GM12878 (cell line): ENCODE measurements around the gene IGF1R. TPM values are rescaled to one million over a fixed set of nuclear protein-coding genes. Genes with fewer than 3 reads are reported as not detected.
A peak's percentile ranks its signal among the peaks of the same experiment; 100 is the strongest.

ENCODE experiments used
- ATAC-seq: fragments of 200-7000 bp; cut with Tn5 transposase; 3 replicates; pipeline ENCODE4 v1.9.1; 2020; ENCODE audit warnings: mild to moderate bottlenecking, moderate library complexity
- BruUV-seq: library from RNA; stranded (reverse); fragments of 400-500 nt; replicated peaks from 2 replicates; lab custom pipeline; 2021; lab: Mats Ljungman, UMichigan
- CTCF ChIA-PET: fragments of 300-600 bp; sonication (Branson Sonifier 250); formaldehyde crosslinking; extraction: SDS; loops from one replicate; lab custom pipeline; 2021; ENCODE audit warnings: inconsistent platforms; lab: Yijun Ruan, JAX
- POLR2A ChIA-PET: fragments of 350-600 bp; formaldehyde crosslinking; extraction: SDS; loops from one replicate; lab custom pipeline; 2021; ENCODE audit warnings: inconsistent platforms; lab: Charles Lee
- RAD21 ChIA-PET: fragments of 300-600 bp; sonication (Branson Sonifier 250); formaldehyde crosslinking; loops from one replicate; lab custom pipeline; 2023; ENCODE audit warnings: antibody characterized with exemption; ENCODE audit not compliant: unreplicated experiment; lab: Charles Lee
- SMC1A ChIA-PET: fragments of 300-600 bp; sonication (Branson Sonifier 250); formaldehyde crosslinking; loops from one replicate; lab custom pipeline; 2023; ENCODE audit not compliant: unreplicated experiment, uncharacterized antibody; lab: Charles Lee
- DNase-seq: peaks from one replicate; pipeline ENCODE4 v3.0.0-alpha.2; 2011; ENCODE audit warnings: low read depth, low spot score
- FAIRE-seq: peaks from 3 replicates; lab custom pipeline; 2011; peaks lifted over from hg19 to GRCh38; lab: Jason Lieb, UNC
- H2AFZ ChIP-seq: 2 replicates; pipeline ENCODE4 v1.6.0; 2011; ENCODE audit warnings: low read depth, low read length, control low read depth; ENCODE audit not compliant: control insufficient read depth
- H3K27ac ChIP-seq: 2 replicates; pipeline ENCODE4 v1.5.1; 2011; ENCODE audit warnings: control low read depth; ENCODE audit not compliant: control insufficient read depth, insufficient read depth
- H3K27me3 ChIP-seq, 2 experiments: replicated peaks in 1 of 2; 2 replicates each; pipeline versions ENCODE4 v1.6.0 to v1.6.1; 2011; ENCODE audit warnings: low read length in 1 of 2; ENCODE audit not compliant: control insufficient read depth in 2 of 2, insufficient read depth in 2 of 2
- H3K36me3 ChIP-seq, 2 experiments: 2 replicates each; pipeline ENCODE4 v1.5.1; 2011; ENCODE audit warnings: low read length in 1 of 2; ENCODE audit not compliant: control insufficient read depth in 2 of 2, insufficient read depth in 2 of 2
- H3K4me1 ChIP-seq: 2 replicates; pipeline ENCODE4 v1.6.1; 2011; ENCODE audit warnings: mild to moderate bottlenecking, low read length, moderate library complexity, mixed read lengths; ENCODE audit not compliant: control insufficient read depth, insufficient read depth
- H3K4me2 ChIP-seq: 2 replicates; pipeline ENCODE4 v1.6.0; 2011; ENCODE audit warnings: control low read depth; ENCODE audit not compliant: control insufficient read depth, insufficient read depth
- H3K4me3 ChIP-seq: fragments of 200-600 bp; sonication (generic); 2 replicates; pipeline ENCODE4 v1.5.1; 2016
- H3K79me2 ChIP-seq: 2 replicates; pipeline ENCODE4 v1.6.0; 2011; ENCODE audit warnings: low read length; ENCODE audit not compliant: control insufficient read depth, insufficient read depth
- H3K9ac ChIP-seq: 2 replicates; pipeline ENCODE4 v1.8.0; 2011; ENCODE audit warnings: low read length, control low read depth, mixed read lengths; ENCODE audit not compliant: control insufficient read depth, insufficient read depth
- H3K9me3 ChIP-seq: replicated peaks from 3 replicates; pipeline ENCODE4 v1.5.1; 2011; ENCODE audit warnings: mild to moderate bottlenecking, low read length; ENCODE audit not compliant: control insufficient read depth, insufficient read depth
- H4K20me1 ChIP-seq: 2 replicates; pipeline ENCODE4 v1.6.0; 2011; ENCODE audit not compliant: control insufficient read depth, insufficient read depth
- ATF7 ChIP-seq: fragments of 450-650 bp; IDR thresholded peaks from 2 replicates; pipeline ENCODE4 v1.6.1; 2016; ENCODE audit warnings: low read depth, mild to moderate bottlenecking
- BACH1 ChIP-seq: fragments of 450-650 bp; IDR thresholded peaks from 2 replicates; pipeline ENCODE4 v1.6.1; 2017; ENCODE audit warnings: mild to moderate bottlenecking, borderline replicate concordance
- BHLHE40 ChIP-seq, 2 experiments: fragments of 450-650 bp in 1 of 2; IDR thresholded peaks; 2 replicates each; pipeline ENCODE4 v1.6.1; 2011 to 2017; ENCODE audit warnings: low read depth in 2 of 2, borderline replicate concordance in 1 of 2, improper control_type of control experiment in 1 of 2, low read length in 1 of 2, mild to moderate bottlenecking in 1 of 2
- CHD4 ChIP-seq: fragments of 200-600 bp; sonication (generic); IDR thresholded peaks from 2 replicates; pipeline ENCODE4 v1.6.1; 2016; ENCODE audit warnings: mild to moderate bottlenecking
- FOXM1 ChIP-seq: IDR thresholded peaks from 2 replicates; pipeline ENCODE4 v1.6.1; 2012; ENCODE audit warnings: low read depth, mild to moderate bottlenecking, inconsistent platforms, low read length, moderate library complexity
- IRF4 ChIP-seq: IDR thresholded peaks from 2 replicates; pipeline ENCODE4 v1.6.1; 2011; ENCODE audit warnings: low read depth, low read length
- MEF2B ChIP-seq: fragments of 450-650 bp; IDR thresholded peaks from 2 replicates; pipeline ENCODE4 v1.6.1; 2018; ENCODE audit warnings: mild to moderate bottlenecking, moderate library complexity; ENCODE audit not compliant: partially characterized antibody, poor library complexity, severe bottlenecking
- POLR2AphosphoS2 ChIP-seq: IDR thresholded peaks from 2 replicates; pipeline ENCODE4 v1.6.1; 2011; ENCODE audit warnings: low read depth, mild to moderate bottlenecking, low read length, improper control_type of control experiment, moderate library complexity
- RBBP5 ChIP-seq: fragments of 200-600 bp; sonication (generic); conservative IDR thresholded peaks from 2 replicates; pipeline ENCODE4 v1.6.1; 2016
- RCOR1 ChIP-seq: conservative IDR thresholded peaks from 2 replicates; pipeline ENCODE4 v1.6.1; 2012; ENCODE audit warnings: low read depth, low read length, improper control_type of control experiment
- TCF12 ChIP-seq: IDR thresholded peaks from 2 replicates; pipeline ENCODE4 v1.6.1; 2011; ENCODE audit warnings: low read depth, mild to moderate bottlenecking, low read length
- TCF3 ChIP-seq: IDR thresholded peaks from 2 replicates; pipeline ENCODE4 v1.6.1; 2012; ENCODE audit warnings: low read depth, mild to moderate bottlenecking, low read length, borderline replicate concordance; ENCODE audit not compliant: insufficient read depth
- WRNIP1 ChIP-seq: IDR thresholded peaks from 2 replicates; pipeline ENCODE4 v1.6.1; 2011; ENCODE audit warnings: low read depth, low read length, improper control_type of control experiment, borderline replicate concordance
- ZSCAN29 ChIP-seq: fragments of 450-650 bp; IDR thresholded peaks from 2 replicates; pipeline ENCODE4 v1.6.1; 2017; ENCODE audit warnings: mild to moderate bottlenecking, moderate library complexity
- WGBS: methylation state at CpG from one replicate; pipeline ENCODE4 v1.1.6; 2016; ENCODE audit warnings: low lambda C conversion rate; ENCODE audit not compliant: insufficient replicate concordance, insufficient coverage; ENCODE audit errors: missing lambda C conversion rate; 5-methylcytosine and 5-hydroxymethylcytosine counted together
- in situ Hi-C: fragments of 300-500 bp; cut with MboI; formaldehyde crosslinking; loops from 9 replicates; pipeline ENCODE4 v1.14.3; 2018; ENCODE audit warnings: mixed read lengths
- intact Hi-C: fragments of 100-400 bp; cut with micrococcal nuclease; formaldehyde crosslinking; loops from one replicate; pipeline ENCODE4 v1.14.2; 2022; ENCODE audit not compliant: unreplicated experiment
- polyA plus RNA-seq, 11 experiments: library from polyadenylated mRNA; depleted of rRNA in 4 of 11; unstranded in 6 of 11; stranded (reverse) in 5 of 11; fragments of >200 nt; fragmentation: Nextera tagmentation in 4 of 11; fragmentation: Illumina TruSeq in 1 of 11; extraction: Ambion mirVana in 4 of 11; extraction: Trizol in 1 of 11; gene quantifications; 1 replicate in 1 of 11; 2 replicates in 10 of 11; pipeline versions ENCODE4 v1.2.1 to v1.2.3, GENCODE V29; 2011 to 2016; ENCODE audit warnings: inconsistent platforms in 2 of 11, missing spikeins in 2 of 11, low read depth in 1 of 11
- total RNA-seq, 4 experiments: library from RNA; depleted of rRNA in 3 of 4; stranded (reverse); fragments of >200 nt in 3 of 4; fragmentation: Illumina TruSeq in 1 of 4; extraction: Trizol in 1 of 4; gene quantifications; 2 replicates each; pipeline versions ENCODE4 v1.2.1 to v1.2.3, GENCODE V29; 2013 to 2021
- TF ChIP-seq, protein P1 (sequence below): IDR thresholded peaks from 2 replicates; pipeline ENCODE4 v1.6.1; 2012; ENCODE audit warnings: improper control_type of control experiment, low read depth, low read length; ENCODE audit not compliant: insufficient replicate concordance
- TF ChIP-seq, protein P2 (sequence below): IDR thresholded peaks from 2 replicates; pipeline ENCODE4 v1.6.1; 2011; ENCODE audit warnings: borderline replicate concordance, low read depth, mild to moderate bottlenecking, moderate library complexity, low read length; ENCODE audit not compliant: insufficient read depth, poor library complexity, severe bottlenecking

IGF1R gene
- total and polyA plus RNA-seq, 10 of the 15 experiments (the other 5 are each of a cell fraction or from before 2014, with no cell fraction given): 0.03 to 2.7 (median 0.66) TPM

DNA sequence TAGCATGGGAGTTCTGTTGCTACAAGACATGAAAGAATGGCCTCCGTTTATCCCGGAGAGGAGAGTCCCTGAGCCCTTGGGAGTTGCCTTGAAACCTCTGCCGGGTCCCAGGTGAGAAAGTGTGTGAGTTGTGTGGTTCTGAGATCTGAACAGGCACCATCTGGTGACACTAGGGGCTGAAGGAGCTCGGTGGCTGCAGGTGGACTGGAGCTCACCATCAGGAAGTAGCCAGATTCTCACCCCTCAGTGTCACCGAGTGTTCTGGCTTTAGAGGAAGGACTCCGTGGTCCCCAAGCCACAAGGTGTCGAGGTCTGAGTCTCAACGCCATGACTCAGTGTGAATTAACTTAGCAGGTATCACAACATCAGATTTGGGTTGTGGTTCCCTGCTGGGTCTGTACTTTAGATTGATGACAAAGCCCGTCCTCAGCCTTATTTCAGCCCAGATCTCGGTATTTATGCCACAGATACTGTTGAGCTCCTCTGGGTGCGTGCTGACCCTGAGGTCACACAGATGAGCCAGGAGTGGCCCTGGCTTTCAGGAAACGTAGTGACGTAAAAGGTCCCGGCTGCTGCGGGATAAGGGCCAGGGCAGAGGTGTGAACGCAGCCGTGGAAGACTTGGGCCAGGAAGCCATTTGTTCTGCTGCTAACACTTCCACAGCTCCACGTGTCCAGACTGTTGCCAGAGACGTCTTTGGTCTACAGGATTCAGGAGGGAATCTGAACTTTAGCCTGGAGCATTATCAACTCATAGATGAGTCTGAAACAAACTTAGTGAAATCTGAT lies 304.9 kb downstream of the IGF1R start:
- peak overlapping the region; percentile 59 for H2AFZ ChIP-seq
- H3K4me1 ChIP-seq: peaks cover 25% of the 10 kb centered on the region
- peak overlapping the region; percentile 84 for H3K27ac ChIP-seq
- ChIA-PET SMC1A (interaction anchor here (0.7 to 4.6 kb wide), 28 partner anchors 10 to 247 kb away, joined by 3 to 63 read pairs (median 5); no protein-coding TSS in a partner anchor), RAD21 (interaction anchor here (0.7 to 4.4 kb wide), 15 partner anchors 9 to 137 kb away, joined by 3 to 47 read pairs (median 8); no protein-coding TSS in a partner anchor), POLR2A (interaction anchor here (0.6 to 2.3 kb wide), 5 partner anchors 10 to 105 kb away, joined by 3 to 18 read pairs (median 9); no protein-coding TSS in a partner anchor), CTCF (interaction anchor here (0.7 to 2.8 kb wide), 17 partner anchors 12 to 293 kb away, joined by 3 to 15 read pairs (median 3); no protein-coding TSS in a partner anchor)
- BruUV-seq: TSS peak; percentile 78
- peak; percentile 84 for FAIRE-seq
- in situ Hi-C loops (no loop called here), intact Hi-C loops (loop anchor here (1.0 to 5.0 kb wide), 7 partner anchors 15 to 176 kb away; no protein-coding TSS in a partner anchor)
- H3K79me2 ChIP-seq: no peaks in the 10 kb centered on the region
- no peaks in the 10 kb centered on the region for H3K27me3 ChIP-seq
- no peaks in the 10 kb centered on the region for H4K20me1 ChIP-seq
- H3K4me3 ChIP-seq: peak overlapping the region; percentile 15
- 51% methylated on average over 19 of the region's 19 CpGs for WGBS
- peak overlapping the region; percentile 61 for H3K4me2 ChIP-seq
- no peaks in the 10 kb centered on the region for H3K36me3 ChIP-seq
- H3K9ac ChIP-seq: peak overlapping the region; percentile 46
- ATAC-seq: peak; percentile 78
- DNase-seq: peak; percentile 80
- H3K9me3 ChIP-seq: no peaks in the 10 kb centered on the region
- TF ChIP-seq MEF2B (peak; percentile 99), TCF3 (0 out of 2 replicates have a peak, but pooled peaks have one; percentile 29), RCOR1 (no peak), TCF12 (peak; percentile 86), ATF7 (no peak), CHD4 (no peak), ZSCAN29 (no peak), BACH1 (0 out of 2 replicates have a peak, but pooled peaks have one; percentile 44), BHLHE40 (IDR thresholded peaks at IDR 0.05; ENCODE audit: borderline replicate concordance in 1 of 2, low read depth in 2 of 2, low read length in 1 of 2) (peak in 1 of 2 experiments; percentile 55; a peak in 2 of 4 replicates), WRNIP1 (no peak), POLR2AphosphoS2 (no peak), IRF4 (peak; percentile 64; the same call in 1 of the 2 replicates), RBBP5 (no peak), FOXM1 (no peak)
- TF ChIP-seq, protein P1, sequence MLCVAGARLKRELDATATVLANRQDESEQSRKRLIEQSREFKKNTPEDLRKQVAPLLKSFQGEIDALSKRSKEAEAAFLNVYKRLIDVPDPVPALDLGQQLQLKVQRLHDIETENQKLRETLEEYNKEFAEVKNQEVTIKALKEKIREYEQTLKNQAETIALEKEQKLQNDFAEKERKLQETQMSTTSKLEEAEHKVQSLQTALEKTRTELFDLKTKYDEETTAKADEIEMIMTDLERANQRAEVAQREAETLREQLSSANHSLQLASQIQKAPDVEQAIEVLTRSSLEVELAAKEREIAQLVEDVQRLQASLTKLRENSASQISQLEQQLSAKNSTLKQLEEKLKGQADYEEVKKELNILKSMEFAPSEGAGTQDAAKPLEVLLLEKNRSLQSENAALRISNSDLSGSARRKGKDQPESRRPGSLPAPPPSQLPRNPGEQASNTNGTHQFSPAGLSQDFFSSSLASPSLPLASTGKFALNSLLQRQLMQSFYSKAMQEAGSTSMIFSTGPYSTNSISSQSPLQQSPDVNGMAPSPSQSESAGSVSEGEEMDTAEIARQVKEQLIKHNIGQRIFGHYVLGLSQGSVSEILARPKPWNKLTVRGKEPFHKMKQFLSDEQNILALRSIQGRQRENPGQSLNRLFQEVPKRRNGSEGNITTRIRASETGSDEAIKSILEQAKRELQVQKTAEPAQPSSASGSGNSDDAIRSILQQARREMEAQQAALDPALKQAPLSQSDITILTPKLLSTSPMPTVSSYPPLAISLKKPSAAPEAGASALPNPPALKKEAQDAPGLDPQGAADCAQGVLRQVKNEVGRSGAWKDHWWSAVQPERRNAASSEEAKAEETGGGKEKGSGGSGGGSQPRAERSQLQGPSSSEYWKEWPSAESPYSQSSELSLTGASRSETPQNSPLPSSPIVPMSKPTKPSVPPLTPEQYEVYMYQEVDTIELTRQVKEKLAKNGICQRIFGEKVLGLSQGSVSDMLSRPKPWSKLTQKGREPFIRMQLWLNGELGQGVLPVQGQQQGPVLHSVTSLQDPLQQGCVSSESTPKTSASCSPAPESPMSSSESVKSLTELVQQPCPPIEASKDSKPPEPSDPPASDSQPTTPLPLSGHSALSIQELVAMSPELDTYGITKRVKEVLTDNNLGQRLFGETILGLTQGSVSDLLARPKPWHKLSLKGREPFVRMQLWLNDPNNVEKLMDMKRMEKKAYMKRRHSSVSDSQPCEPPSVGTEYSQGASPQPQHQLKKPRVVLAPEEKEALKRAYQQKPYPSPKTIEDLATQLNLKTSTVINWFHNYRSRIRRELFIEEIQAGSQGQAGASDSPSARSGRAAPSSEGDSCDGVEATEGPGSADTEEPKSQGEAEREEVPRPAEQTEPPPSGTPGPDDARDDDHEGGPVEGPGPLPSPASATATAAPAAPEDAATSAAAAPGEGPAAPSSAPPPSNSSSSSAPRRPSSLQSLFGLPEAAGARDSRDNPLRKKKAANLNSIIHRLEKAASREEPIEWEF: peak; percentile 28
- TF ChIP-seq, protein P2, sequence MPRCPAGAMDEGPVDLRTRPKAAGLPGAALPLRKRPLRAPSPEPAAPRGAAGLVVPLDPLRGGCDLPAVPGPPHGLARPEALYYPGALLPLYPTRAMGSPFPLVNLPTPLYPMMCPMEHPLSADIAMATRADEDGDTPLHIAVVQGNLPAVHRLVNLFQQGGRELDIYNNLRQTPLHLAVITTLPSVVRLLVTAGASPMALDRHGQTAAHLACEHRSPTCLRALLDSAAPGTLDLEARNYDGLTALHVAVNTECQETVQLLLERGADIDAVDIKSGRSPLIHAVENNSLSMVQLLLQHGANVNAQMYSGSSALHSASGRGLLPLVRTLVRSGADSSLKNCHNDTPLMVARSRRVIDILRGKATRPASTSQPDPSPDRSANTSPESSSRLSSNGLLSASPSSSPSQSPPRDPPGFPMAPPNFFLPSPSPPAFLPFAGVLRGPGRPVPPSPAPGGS: peak; percentile 38
